NCI-H146 treated with DMSO at 0.1 percent for 48 hours (cell line): ENCODE results near the gene MORN2.

Experiments
- DNase-seq: peaks from one replicate; lab custom pipeline; 2025; ENCODE audit not compliant: unreplicated experiment; lab: John Stamatoyannopoulos, UW

Gene MORN2

DNA sequence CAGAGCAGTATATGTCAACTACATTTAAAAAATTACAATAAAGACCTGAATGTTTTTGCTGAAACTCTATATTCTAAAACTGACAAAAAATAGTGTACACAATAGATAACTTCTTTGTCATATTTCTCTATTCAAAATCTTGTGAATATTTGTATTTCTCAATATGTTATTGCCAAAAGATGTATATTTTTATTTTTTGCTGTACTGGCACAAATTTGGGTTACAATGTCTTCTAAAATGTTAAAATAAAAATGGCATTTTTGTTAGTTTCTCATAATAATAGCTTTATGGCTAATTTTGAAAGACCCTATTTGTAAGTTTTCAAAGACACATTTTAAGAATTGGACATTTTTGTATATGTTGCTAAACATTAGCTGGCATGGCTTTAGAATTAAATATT lies 13.3 kb downstream of the MORN2 start:
- no peak for DNase-seq

DNA sequence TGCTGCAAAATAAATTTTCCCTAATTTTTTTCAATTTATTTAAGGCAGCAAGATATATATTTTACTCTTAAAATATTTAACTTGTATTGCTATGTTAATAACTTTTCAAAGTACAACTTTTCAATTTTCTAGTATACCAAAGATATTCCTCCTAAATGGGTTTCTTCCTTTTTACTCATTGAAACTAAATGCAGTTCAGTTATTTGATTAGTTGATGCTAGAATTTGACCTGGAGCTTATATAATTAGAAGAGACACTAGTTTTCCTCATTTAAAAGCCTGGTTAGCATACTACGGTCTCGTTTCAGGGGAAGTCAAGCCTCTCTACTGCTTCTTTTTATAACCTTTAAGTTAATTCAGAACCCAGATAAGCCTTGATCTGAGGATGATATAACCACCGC lies 13.8 kb downstream of the MORN2 start, which contains the start of gene ARHGEF33:
ARHGEF33 (plus strand) TSS at position 301 of the 400 bp plus-strand sequence. CDS start 29,573 bp downstream, outside the sequence.
- DNase-seq = no peak

DNA sequence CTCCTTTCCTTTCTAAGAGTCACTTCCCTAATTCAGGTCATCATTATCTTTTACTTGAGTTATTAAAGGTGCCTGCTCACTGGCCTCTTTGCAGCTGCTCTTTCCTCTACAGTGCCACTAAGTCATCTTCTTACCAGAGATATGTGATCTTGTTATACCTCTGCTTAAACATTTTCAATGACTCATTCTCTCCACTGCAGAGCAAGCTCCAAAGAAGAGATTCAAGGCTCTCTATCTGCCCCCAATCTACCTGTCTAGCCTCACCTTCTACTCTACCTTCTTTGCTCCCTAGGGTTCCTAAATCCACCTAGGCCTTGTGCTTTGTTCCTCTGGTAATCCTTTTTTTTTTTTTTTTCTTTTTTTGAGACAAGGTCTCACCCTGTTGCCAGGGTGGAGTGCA lies 17.0 kb downstream of the MORN2 start:
- no peak for DNase-seq

DNA sequence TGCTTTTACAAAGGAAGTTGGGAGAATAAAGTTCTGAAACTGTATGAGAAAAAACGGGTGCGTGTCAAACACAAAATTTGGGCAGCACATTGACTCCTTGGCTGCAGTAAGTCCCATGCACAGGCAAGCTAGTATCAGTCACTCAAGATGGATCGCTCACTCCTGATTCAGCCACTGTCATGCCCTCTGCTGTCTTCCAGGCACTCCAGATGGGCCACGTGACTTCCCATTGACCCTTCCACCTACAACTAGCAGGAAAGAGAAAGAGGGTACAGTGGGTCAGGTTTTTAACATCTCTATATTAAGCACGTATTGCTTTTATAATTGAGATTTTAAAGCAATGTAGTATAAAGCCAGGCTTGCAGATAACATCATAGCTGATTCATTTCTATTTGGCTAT lies 22.5 kb downstream of the MORN2 start:
- no peak for DNase-seq

DNA sequence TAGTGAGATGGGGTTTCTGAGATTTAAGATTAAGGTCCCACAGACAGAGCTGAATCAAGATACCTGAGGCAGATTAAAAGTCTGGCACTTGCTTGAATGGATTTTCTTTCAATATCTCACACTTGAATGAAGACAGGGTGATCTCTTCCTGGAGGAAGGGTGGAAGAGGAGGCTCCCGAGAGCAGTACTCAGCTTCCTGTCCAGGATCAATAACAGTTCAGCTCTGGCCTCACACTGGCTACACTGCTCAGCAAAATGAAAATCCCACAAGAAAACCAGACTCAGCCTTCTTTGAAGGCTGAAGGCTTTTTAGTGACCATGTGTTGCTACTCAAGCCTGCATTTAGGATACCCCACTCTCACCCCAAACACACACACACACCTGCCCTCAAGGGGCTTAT lies 24.9 kb downstream of the MORN2 start:
- DNase-seq = no peak

DNA sequence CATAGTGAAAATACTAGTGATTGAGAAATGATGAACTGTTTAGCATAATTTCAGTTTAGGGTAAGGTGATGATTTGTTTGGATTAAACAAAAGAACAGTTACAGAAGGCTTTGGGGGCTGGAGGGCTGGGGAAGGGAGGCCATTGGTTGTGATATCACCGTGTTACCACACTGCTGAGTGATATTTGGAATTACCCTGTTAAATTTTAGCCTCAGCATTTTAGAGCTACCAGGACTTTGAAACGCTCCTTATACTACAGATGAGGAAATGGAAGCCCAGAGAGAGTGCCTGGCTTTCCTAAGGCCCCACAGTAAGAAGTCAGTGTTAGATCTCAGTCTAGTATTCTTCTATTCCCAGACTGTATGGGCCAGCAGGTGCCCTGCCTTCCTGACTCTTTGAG lies 29.5 kb downstream of the MORN2 start:
- DNase-seq = no peak

DNA sequence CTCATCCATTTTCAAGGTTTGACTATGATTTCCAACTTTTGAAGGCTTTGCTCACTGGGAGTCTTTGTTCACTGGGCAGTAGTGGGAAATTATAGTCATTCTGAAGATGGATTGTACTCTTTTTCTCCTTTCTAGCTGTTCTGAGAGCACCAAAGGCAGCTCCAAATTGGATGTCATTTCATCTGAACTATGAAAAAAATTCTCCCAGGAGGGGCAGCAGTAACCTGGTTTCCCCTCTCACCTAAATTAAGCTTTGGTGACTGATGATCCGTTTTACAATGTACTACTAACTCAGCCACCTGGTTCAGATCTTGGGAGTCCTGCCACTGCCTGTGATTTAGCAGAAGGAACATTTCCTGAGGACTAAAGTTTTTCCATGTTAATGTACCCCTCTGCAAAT lies 31.5 kb downstream of the MORN2 start:
- no peak for DNase-seq

DNA sequence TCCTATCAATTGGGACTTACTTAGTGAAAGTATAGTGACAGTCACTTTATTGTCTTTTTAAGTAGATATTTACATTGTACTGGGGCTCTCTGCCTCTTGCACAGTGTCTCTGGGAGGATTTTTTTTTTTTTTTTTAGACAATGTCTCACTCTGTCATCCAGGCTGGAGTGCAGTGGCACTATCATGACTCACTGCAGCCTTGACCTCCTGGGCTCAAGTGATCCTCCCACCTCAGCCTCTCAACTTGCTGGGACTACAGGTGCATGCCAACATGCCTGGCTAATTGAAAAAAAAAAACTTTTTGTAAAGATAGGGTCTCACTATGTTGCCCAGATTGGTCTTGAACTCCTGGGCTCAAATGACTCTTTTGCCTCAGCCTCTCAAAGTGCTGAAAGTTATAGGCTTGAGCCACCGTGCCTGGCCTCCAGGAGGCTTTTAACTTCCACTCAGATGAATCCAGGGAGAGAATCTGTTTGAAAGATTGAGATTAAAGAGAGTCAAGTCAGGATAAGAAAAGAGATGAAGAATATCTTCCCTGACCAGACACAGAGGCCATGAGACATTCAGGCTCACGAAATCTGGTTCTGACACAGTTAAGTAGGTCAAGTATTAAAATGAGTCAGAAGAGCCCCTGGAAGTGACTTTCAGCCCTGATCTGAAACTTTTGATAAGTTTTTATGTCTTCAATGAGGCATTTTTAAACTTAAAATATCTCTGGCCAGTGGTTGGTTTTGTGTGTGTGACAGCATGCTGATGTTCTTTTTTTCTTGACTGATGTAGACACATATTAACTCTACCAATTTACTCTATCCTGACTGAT lies 32.2 kb downstream of the MORN2 start:
- no peak for DNase-seq

DNA sequence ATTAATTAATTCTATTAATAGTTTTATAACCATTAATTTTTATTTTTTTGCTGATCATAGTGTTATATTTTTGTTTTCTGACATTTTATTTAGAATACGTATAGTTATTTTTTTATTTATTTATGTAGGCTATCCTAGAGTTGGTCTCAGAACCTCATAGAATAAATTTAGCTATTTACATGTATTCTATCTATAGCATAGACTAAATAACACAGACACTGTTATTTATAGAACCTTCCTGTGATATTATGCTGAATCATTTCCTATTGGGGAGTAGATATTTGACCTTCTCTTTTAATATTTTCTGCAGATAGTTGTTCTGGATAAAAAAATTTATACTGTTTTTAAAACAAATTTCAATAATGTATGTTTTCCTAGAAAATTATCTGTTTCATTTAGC lies 34.1 kb downstream of the MORN2 start:
- no peak for DNase-seq

DNA sequence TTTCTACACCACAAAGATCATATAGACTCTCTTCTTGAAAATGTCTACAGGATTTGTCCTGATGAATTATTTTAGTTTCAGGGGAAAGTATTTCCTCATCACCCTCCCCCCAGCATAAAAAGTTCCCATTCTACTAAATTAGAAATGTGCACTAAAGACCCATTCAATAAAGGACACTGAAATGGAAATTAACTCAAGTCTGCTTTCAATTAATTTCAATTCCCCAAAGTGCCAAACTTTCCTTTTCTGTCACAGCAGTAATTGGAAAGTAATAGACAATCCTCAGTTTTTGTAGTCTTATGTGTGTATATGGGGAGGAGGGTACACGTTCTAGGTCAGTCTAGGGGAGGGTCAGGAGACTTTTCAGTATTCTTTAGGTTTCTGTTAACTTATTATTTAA lies 35.4 kb downstream of the MORN2 start:
- DNase-seq = no peak

DNA sequence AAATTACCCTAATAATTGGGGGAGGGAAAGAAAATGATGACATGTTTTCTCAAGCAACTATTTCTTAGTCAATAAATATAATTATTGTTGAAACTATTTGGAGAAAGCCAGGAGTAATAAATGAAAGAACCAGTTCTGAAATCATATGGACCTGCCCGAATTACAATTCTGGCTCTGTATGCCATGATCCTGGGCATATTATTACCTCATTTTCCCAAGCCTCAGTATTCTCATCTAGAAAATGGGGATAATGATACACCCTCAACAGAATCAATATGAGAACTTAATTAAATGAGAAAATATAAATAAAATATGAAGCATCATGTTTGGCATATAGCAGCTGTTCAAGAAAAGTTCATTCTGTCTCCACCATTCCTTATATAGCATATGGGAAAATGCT lies 36.8 kb downstream of the MORN2 start:
- DNase-seq = no peak

DNA sequence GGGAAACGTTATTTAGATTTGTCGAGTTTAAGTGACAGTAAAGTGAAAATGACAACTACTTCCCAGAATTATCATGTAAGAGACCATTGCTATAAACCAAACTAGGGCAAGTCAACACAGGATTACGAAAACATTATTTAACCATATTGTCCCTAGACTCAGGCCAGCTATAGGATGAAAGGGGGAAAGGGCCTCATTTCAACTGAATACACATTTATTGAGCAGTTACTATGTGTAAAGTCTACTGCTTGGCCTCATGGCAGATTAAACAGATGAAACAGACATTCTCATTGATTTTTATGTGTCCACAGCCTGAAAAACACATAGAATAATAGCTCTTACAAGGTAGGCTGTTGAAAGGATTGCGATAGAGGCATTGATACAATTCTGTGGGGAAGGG lies 46.6 kb downstream of the MORN2 start:
- no peak for DNase-seq

DNA sequence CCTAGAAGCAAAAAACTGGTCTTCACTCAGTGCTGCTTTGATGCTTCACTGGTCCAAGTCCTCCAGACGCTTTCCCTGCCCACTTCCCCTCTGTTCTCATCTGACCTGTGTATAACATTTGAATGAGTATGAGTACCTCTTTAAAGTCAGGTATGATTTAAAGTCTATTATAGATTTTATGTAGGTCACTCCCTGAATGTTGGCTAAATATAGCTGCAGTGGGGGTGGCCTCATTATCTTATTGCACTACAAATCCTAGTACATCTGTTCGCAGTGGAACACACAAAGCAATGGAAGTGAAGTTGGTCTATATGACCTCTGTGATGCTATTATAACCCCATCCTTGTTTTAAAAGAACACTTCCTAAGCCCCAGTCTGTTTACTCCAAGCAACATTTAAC lies 47.1 kb downstream of the MORN2 start:
- no peak for DNase-seq

DNA sequence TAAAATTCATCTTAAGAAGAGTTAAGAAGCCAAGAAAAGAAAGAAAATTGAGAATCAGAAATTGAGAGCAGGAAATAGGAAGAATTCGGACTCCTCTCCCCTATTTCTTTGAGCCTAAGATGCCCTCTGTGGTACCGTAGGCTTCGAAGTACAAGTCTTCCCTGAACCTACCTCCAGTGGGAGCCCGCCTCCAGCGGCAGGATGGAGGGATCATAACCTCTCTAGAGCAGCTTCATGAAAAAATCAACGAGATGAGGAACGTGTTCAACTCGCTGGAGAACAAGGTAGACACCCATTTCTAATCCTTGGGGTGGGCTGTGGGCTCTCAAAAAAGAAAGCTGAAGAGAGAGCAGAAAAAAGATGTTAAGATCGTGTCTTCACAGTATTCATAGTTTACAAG lies 50.2 kb downstream of the MORN2 start:
- DNase-seq = no peak

DNA sequence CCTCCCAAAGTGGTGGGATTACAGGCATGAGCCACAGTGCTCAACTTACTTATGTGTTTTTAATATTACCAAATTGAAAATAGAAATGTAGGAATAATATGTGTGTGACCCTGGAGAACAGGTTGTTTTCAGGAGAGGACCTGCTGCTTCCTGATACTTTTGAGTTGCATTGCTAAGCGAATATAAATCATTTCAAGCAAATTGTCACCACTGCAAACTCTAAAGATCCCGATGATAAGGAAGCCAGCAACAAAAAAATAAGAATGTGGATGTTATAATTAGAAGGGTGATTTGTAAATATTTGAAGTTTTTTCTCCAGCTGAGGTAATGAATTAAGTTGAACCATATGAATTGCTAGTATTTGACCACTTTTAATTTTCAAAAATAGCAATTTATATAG lies 54.8 kb downstream of the MORN2 start:
- DNase-seq = no peak
